IMR-90 (cell line): ENCODE measurements around the gene ADAMTS12.
"Not testable (repeated sequence)": the region's sequence is repeated elsewhere in the genome, so short reads cannot be mapped to it uniquely, and the experiment has no call there.

ENCODE experiments used
- RAD21 ChIP-seq: IDR thresholded peaks from 2 replicates; pipeline ENCODE4 v1.6.1; 2012; ENCODE audit warnings: low read length, improper control_type of control experiment
- RCOR1 ChIP-seq: IDR thresholded peaks from 2 replicates; pipeline ENCODE4 v1.6.1; 2012; ENCODE audit warnings: mild to moderate bottlenecking, low read length, improper control_type of control experiment; ENCODE audit not compliant: insufficient replicate concordance
- TF ChIP-seq, protein P1 (sequence below): conservative IDR thresholded peaks from 2 replicates; pipeline ENCODE4 v1.5.1; 2012; ENCODE audit warnings: mild to moderate bottlenecking, low read depth, low read length, improper control_type of control experiment

DNA sequence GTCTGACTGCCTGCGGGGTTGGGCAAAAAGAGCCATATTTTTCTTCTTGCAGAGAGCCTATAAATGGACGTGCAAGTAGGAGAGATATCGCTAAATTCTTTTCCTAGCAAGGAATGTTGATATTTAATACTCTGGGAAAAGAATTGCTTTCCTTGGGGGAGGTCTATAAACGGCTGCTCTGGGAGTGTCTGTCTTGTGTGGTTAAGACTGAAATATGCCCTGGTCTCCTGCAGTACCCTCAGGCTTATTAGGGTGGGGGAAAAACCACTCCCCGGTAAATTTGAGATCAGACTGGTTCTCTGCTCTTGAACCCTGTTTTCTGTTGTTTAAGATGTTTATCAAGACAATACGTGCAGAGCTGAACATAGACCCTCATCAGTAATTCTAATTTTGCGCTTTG lies 14.5 kb upstream of the ADAMTS12 start:
- TF ChIP-seq, protein P1, sequence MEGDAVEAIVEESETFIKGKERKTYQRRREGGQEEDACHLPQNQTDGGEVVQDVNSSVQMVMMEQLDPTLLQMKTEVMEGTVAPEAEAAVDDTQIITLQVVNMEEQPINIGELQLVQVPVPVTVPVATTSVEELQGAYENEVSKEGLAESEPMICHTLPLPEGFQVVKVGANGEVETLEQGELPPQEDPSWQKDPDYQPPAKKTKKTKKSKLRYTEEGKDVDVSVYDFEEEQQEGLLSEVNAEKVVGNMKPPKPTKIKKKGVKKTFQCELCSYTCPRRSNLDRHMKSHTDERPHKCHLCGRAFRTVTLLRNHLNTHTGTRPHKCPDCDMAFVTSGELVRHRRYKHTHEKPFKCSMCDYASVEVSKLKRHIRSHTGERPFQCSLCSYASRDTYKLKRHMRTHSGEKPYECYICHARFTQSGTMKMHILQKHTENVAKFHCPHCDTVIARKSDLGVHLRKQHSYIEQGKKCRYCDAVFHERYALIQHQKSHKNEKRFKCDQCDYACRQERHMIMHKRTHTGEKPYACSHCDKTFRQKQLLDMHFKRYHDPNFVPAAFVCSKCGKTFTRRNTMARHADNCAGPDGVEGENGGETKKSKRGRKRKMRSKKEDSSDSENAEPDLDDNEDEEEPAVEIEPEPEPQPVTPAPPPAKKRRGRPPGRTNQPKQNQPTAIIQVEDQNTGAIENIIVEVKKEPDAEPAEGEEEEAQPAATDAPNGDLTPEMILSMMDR: not testable (repeated sequence)
- TF ChIP-seq RAD21, RCOR1: not testable (repeated sequence)
